GM18517 (cell line): ENCODE results near the gene COL4A2.

Experiments used
- ATAC-seq: cut with Tn5 transposase; IDR thresholded peaks from one replicate; pipeline ENCODE4 v1.9.1; 2021; ENCODE audit warnings: mild to moderate bottlenecking, moderate library complexity; ENCODE audit not compliant: unreplicated experiment

The COL4A2 gene

DNA sequence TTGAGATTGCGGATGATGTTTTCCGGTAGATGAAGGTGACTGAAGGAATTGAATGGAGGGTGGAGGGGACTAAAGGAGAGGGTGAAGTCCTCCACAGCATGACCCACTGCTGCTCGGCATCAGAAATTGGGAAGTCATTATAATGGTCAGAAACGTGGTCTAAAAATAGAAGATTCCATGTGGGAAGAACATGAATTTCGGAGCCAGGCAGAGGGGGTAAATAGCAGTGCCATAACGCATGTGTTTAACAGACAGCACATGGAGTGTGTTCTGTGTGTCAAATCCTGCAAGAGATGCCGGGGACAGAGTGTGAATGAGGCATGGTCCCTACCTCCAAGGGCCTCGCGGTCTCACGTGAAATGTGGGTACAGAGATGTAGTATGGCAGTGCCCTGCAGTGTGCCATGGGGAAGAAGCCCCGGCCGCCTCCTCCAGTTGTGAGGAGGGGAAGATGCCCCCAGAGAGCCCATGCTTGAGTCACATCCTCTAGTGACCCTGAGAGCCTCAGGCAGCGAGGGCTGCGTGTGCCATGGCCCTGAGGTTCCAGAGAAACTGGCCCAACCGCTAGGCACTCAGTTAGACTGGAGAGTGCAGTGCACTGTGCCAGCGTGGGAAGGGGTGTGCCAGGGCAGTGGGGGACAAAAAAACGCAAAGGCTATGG is 106.1 kb downstream of the COL4A2 start:
- ATAC-seq, result no peak

- ATAC-seq, result no peak
These were observed 106.6 kb downstream of the COL4A2 start for GRCh38 chr13:110413676-110414040.

DNA sequence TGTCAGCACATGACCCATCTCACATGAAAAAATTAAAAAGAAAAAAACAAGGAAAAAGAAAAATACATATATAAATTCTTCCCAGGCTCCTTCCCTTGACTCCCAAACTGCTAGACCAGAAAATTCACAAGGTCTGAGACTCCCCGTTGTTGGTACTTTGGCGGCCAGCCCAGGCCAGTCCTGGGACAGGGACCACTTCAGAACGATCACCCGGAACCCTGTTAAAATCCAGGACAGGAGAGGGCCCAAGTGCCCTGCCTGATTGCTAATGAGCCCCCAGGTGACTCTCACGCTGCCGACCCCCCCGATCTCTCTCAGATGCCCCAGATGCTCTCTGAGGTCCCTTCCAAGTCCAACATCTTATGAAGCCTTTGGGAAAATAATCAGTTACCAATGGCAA is 107.2 kb downstream of the COL4A2 start:
- ATAC-seq, result no peak

GRCh38 chr13:110414931-110415330 is 107.8 kb downstream of the COL4A2 start:
- no peak for ATAC-seq

DNA sequence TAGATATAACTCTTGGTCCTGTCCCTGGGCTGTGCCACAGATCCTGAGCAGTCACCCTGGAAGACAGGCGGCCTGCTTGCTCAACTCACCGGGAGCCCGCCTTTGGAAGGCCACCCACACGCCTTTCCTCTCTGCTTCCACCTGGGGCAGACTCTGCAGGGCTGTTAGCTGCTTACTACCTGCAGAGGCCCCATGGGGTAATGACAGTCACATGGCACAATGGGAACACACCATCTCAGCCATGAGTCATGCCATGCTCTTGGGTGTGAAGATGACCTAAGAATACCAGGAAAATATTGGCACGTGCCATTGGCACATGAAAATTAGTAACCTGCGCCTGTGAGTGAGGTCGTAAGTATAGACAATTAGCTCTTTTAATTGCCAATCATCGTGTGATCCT is 108.6 kb downstream of the COL4A2 start:
- no peak for ATAC-seq

DNA sequence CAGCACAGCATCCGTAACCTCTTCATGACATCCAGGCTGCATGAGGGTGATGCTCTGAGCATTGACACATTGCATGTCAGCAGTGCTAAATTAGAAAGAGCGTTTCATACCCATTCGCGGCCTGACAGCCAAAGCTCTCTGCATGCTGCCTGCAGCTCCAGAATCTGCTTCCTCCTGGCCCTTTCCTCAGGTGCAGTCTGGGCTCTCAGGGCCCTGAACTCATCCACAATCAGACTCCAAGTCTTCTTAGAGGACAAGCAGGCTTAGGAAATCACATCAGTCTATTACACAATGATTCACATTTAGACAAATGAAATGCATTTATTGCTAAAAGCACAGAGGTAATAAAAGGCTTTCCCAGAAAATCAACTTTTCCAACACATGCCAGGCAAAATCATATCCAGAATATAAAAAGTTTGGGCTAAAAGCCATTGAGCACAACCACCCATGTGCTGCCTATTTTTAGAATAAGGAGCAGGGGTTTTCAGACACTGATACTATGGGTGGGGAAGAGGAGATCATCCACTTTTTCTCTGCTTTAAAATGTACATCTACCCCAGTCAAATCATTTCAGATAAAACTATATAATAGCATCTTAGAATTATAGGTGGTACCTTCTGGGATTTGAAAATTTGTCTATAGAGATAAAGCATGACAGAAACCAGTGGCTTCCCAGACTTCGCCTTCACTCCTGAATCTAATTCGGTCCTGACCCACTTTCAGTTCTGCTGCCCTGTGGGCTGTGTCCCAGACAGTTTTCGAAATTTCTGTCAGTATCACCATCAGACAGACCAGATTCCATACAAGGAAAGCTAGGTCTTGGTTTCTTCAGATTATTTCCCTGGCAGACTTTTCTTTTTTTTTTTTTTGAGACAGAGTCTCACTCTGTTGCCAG is 109.3 kb downstream of the COL4A2 start:
- ATAC-seq, result no peak

DNA sequence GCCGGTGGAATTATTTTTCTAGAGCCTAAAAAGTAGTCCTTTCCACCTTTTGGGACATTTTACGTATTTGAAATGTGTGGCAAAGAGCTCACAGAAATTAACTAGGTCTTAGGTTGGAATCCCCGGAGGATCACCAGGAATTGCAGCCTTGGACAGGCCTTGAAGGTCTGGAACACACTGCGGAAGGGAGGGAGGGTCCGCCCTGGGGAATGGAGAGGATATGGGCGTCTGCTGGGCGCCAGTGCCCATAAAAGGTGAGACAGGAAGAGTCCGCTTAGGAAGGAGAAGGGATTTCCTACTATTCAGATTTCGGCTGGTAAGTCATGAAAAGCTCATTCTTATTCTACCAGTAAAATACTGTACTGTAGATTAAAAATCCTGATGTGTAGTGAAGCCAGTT is 111.9 kb downstream of the COL4A2 start:
- ATAC-seq, result no peak

- ATAC-seq, result no peak
These were observed 112.3 kb downstream of the COL4A2 start for GRCh38 chr13:110419381-110419791.

DNA sequence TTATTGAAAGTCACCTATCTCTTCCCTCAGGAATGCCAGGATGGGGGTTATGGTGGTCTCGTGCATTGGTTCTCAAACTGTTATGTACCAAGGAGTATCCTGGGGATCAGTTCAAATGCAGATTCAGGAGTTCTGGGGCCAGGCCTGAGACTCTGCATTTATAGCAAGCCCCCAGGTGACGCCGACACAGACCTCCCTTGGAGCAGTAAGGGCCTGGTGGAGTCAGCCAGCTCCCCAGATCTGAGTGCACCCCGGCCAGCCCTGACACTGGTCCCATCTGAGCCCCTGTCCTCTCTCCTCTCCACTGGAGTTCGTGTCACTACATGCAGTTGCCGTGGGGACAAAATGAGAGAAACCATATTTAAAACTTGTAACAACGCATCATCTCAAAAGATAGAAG is 112.9 kb downstream of the COL4A2 start:
- no peak for ATAC-seq

- ATAC-seq, result no peak
These were observed 113.5 kb downstream of the COL4A2 start for GRCh38 chr13:110420626-110421025.

DNA sequence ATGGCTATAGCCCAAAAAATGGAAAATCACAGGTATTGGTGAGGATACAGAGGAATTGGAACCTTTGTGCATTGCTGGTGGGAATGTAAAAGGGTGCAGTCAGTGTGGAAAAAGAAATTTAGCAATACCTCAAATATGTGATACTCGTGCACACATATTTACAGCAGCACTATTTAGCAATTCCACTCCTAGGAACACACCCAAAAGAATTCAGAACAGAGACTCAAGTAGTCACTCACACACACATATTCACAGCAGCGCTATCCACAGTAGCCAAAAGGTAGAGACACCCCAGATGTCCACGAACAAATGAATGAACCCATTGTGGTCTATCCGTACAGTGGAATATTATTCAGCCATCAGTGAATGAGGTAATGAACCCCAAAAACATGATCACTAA is 114.0 kb downstream of the COL4A2 start:
- ATAC-seq, result no peak

GRCh38 chr13:110421696-110422385 is 114.8 kb downstream of the COL4A2 start:
- no peak for ATAC-seq

DNA sequence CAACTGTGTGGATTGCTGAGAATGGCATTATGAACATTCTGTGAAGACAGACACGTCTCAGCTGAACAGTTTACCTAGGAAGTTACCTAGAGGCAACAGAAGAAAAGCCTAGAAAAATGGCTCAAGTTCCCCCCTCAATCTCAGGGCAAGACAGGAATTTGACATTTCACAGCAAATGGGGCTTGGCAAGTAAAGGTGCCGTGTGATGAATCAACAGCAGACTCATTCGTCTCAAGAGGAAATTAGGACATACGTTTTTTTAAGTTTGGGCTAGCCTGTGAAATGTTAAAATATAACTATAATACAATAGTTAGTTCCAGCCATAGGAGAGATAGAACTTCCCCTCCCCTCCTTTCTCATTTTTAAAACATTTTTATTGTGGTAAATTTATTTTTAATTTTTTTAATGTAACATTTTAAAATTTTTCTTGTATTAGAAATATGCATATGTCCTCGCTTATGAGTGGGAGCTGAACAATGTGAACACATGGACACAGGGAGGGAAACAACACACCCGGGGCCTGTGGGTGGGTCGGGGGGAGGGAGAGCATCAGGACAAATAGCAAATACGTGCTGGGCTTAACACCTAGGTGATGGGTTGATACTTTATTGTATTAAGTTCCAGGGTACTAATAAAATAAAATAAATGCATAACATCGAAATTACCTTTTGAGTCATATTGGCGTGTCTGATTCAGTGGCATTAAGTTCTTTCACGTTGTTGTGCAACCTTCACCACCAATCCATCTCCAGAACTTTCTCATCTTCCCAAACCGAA is 116.0 kb downstream of the COL4A2 start:
- no peak for ATAC-seq

- no peak for ATAC-seq
These were observed 116.7 kb downstream of the COL4A2 start for GRCh38 chr13:110423689-110424302.

DNA sequence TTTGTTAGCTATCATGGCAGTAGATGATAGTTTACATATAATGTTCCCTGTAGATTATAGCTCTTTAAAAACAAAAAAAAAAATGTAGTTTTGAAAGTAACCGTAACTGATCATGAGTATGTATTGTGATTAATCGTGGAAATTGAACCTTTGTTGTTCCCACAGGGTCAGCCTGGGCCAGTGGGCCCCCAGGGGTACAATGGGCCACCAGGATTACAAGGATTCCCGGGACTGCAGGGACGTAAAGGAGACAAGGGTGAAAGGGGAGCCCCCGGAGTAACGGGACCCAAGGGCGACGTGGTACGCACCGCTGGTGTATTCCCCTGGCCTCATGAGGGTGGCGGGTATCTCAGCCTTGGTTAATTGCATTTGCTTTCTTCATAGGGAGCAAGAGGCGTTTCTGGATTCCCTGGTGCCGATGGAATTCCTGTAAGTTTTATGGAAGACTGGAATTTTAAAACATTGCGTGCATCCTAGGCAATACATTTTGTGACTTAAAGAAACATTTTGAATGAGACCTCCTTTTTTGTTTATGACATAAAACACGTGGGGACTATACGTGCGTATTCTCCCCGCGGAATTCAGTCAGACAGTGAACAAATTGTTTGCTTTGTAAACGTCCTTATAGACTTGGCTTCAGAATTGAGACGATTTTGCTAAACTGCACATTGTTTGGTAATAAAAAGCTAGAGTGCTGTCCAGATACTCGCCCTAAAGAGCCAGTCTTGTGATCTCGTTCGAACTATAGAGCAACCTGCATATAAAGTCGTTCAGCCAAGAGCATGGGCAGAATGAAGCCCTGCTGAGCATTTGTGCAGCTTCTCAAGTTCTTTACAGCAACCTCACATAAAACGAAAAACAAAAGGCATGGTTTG is 117.7 kb downstream of the COL4A2 start:
- ATAC-seq, result no peak

- no peak for ATAC-seq
These were observed 118.3 kb downstream of the COL4A2 start for GRCh38 chr13:110425444-110425780.

GRCh38 chr13:110426735-110427134 is 119.7 kb downstream of the COL4A2 start:
- no peak for ATAC-seq

GRCh38 chr13:110428313-110428712 is 121.2 kb downstream of the COL4A2 start:
- ATAC-seq, result no peak

- ATAC-seq, result no peak
These were observed 123.6 kb downstream of the COL4A2 start for GRCh38 chr13:110430391-110431336.
